H1 (cell line): ENCODE data around the gene PPM1L. TPM values are rescaled to one million over a fixed set of nuclear protein-coding genes. Genes with fewer than 3 reads are reported as not detected.

Source experiments
- CTCF ChIA-PET: fragments of 300-600 bp; sonication (Branson Sonifier 250); formaldehyde crosslinking; loops from one replicate; lab custom pipeline; 2021; ENCODE audit not compliant: partially characterized antibody; lab: Charles Lee
- POLR2A ChIA-PET: fragments of 300-600 bp; sonication (Branson Sonifier 250); formaldehyde crosslinking; loops from one replicate; lab custom pipeline; 2021; ENCODE audit warnings: inconsistent platforms; ENCODE audit not compliant: partially characterized antibody; lab: Charles Lee
- DNase-seq, 2 experiments: peaks; one replicate each; pipeline versions ENCODE4 v3.0.0 to v3.0.0-alpha.2; 2010 to 2022; ENCODE audit warnings: low spot score in 2 of 2, low read depth in 1 of 2, mixed read lengths in 1 of 2
- FAIRE-seq: peaks from 2 replicates; lab custom pipeline; 2011; peaks lifted over from hg19 to GRCh38; lab: Jason Lieb, UNC
- H2AFZ ChIP-seq: 2 replicates; pipeline ENCODE4 v1.8.1; 2012; ENCODE audit warnings: low read length, inconsistent platforms
- H2AK5ac ChIP-seq: 2 replicates; pipeline ENCODE4 v1.6.1; 2013; ENCODE audit warnings: low read depth, low read length
- H2BK120ac ChIP-seq: replicated peaks from 2 replicates; pipeline ENCODE3; 2013; ENCODE audit warnings: low read depth, low read length, inconsistent platforms
- H2BK12ac ChIP-seq: 2 replicates; pipeline ENCODE4 v1.6.1; 2013; ENCODE audit warnings: low read depth, low read length
- H2BK15ac ChIP-seq: 2 replicates; pipeline ENCODE4 v1.6.1; 2013; ENCODE audit warnings: low read length
- H2BK20ac ChIP-seq: 2 replicates; pipeline ENCODE4 v1.6.1; 2013; ENCODE audit warnings: low read length
- H2BK5ac ChIP-seq: 2 replicates; pipeline ENCODE4 v1.6.1; 2013; ENCODE audit warnings: low read depth, low read length
- H3K14ac ChIP-seq: 2 replicates; pipeline ENCODE4 v1.6.1; 2013; ENCODE audit warnings: inconsistent platforms; ENCODE audit not compliant: insufficient read length
- H3K18ac ChIP-seq: 2 replicates; pipeline ENCODE4 v1.6.1; 2013; ENCODE audit warnings: low read length; ENCODE audit errors: extremely low read depth
- H3K23ac ChIP-seq: 2 replicates; pipeline ENCODE4 v1.6.1; 2013; ENCODE audit warnings: inconsistent platforms; ENCODE audit not compliant: insufficient read length
- H3K23me2 ChIP-seq: 2 replicates; pipeline ENCODE4 v1.6.1; 2013; ENCODE audit warnings: low read depth, low read length
- H3K27ac ChIP-seq: 2 replicates; pipeline ENCODE4 v1.6.1; 2011; ENCODE audit warnings: low read depth, low read length, inconsistent platforms
- H3K27me3 ChIP-seq, 4 experiments: replicated peaks in 1 of 4; 1 replicate in 1 of 4; 2 replicates in 3 of 4; pipeline versions ENCODE4 v1.6.1 to v1.8.1; 2011 to 2013; ENCODE audit warnings: low read length in 3 of 4, mild to moderate bottlenecking in 3 of 4, inconsistent platforms in 2 of 4, mixed read lengths in 2 of 4, moderate library complexity in 1 of 4; ENCODE audit not compliant: control insufficient read depth in 3 of 4, insufficient read depth in 3 of 4; ENCODE audit errors: extremely low read depth in 1 of 4
- H3K36me3 ChIP-seq, 4 experiments: 2 replicates each; pipeline versions ENCODE4 v1.6.1 to v1.8.1; 2011 to 2013; ENCODE audit warnings: mild to moderate bottlenecking in 4 of 4, low read length in 3 of 4, moderate library complexity in 2 of 4, control low read depth in 1 of 4, inconsistent platforms in 1 of 4; ENCODE audit not compliant: insufficient read depth in 4 of 4, control insufficient read depth in 2 of 4
- H3K4ac ChIP-seq: replicated peaks from 2 replicates; pipeline ENCODE3; 2013; ENCODE audit warnings: low read length, low read depth, mixed read lengths, inconsistent platforms; ENCODE audit not compliant: insufficient read length
- H3K4me1 ChIP-seq, 4 experiments: replicated peaks in 1 of 4; 1 replicate in 1 of 4; 2 replicates in 3 of 4; pipeline versions ENCODE4 v1.6.1 to v1.8.1; 2011 to 2013; ENCODE audit warnings: low read length in 3 of 4, inconsistent platforms in 2 of 4, mixed read lengths in 1 of 4; ENCODE audit not compliant: insufficient read depth in 4 of 4, control insufficient read depth in 3 of 4
- H3K4me2 ChIP-seq, 2 experiments: 2 replicates each; pipeline versions ENCODE4 v1.6.1 to v1.8.1; 2011 to 2013; ENCODE audit warnings: low read depth in 2 of 2, low read length in 2 of 2, control low read depth in 1 of 2, inconsistent platforms in 1 of 2, mild to moderate bottlenecking in 1 of 2; ENCODE audit not compliant: insufficient read depth in 1 of 2
- H3K4me3 ChIP-seq, 4 experiments: fragments of 200-600, 300-600 bp in 1 of 4; sonication (generic), shearing (Covaris generic), sonication (Bioruptor Twin) in 1 of 4; 2 replicates each; pipeline versions ENCODE4 v1.5.1 to v1.8.1; 2011 to 2016; ENCODE audit warnings: low read length in 4 of 4, low read depth in 3 of 4, control low read depth in 2 of 4, inconsistent platforms in 2 of 4, mild to moderate bottlenecking in 2 of 4, mixed read lengths in 1 of 4, moderate library complexity in 1 of 4; ENCODE audit not compliant: insufficient read depth in 2 of 4; ENCODE audit errors: extremely low read depth in 1 of 4
- H3K56ac ChIP-seq: replicated peaks from 2 replicates; pipeline ENCODE3; 2013; ENCODE audit warnings: low read depth, mild to moderate bottlenecking, mixed read lengths, low read length, inconsistent platforms; ENCODE audit not compliant: insufficient read length
- H3K79me1 ChIP-seq: 2 replicates; pipeline ENCODE4 v1.6.1; 2013; ENCODE audit warnings: low read depth, low read length, control low read depth
- H3K79me2 ChIP-seq, 2 experiments: 2 replicates each; pipeline versions ENCODE4 v1.6.1 to v1.8.1; 2012 to 2013; ENCODE audit warnings: low read length in 2 of 2, mild to moderate bottlenecking in 2 of 2, inconsistent platforms in 1 of 2; ENCODE audit not compliant: insufficient read depth in 2 of 2, control insufficient read depth in 1 of 2
- H3K9ac ChIP-seq, 4 experiments: replicated peaks in 1 of 4; 1 replicate in 1 of 4; 2 replicates in 3 of 4; pipeline versions ENCODE4 v1.6.1 to v1.8.1; 2011 to 2013; ENCODE audit warnings: low read depth in 3 of 4, low read length in 3 of 4, control low read depth in 2 of 4, mild to moderate bottlenecking in 2 of 4, moderate library complexity in 2 of 4, inconsistent platforms in 1 of 4; ENCODE audit errors: extremely low read depth in 1 of 4
- H3K9me3 ChIP-seq, 2 experiments: 2 replicates each; pipeline versions ENCODE4 v1.6.1 to v1.8.1; 2012 to 2013; ENCODE audit warnings: mild to moderate bottlenecking in 2 of 2, moderate library complexity in 2 of 2, control low read depth in 1 of 2, inconsistent platforms in 1 of 2, low read depth in 1 of 2, low read length in 1 of 2, mixed read lengths in 1 of 2; ENCODE audit not compliant: insufficient read depth in 2 of 2
- H4K20me1 ChIP-seq, 2 experiments: replicated peaks in 1 of 2; 2 replicates each; pipeline versions ENCODE3 to v1.8.1; 2011 to 2013; ENCODE audit warnings: inconsistent platforms in 2 of 2, low read length in 2 of 2, mild to moderate bottlenecking in 1 of 2; ENCODE audit not compliant: insufficient read depth in 2 of 2, control insufficient read depth in 1 of 2
- H4K5ac ChIP-seq: 2 replicates; pipeline ENCODE4 v1.6.1; 2013; ENCODE audit warnings: low read length, low read depth, mixed read lengths, inconsistent platforms; ENCODE audit not compliant: insufficient read length
- H4K8ac ChIP-seq: 2 replicates; pipeline ENCODE4 v1.8.0; 2013; ENCODE audit warnings: mild to moderate bottlenecking, moderate library complexity, low read length, inconsistent platforms; ENCODE audit not compliant: insufficient read depth; ENCODE audit errors: extremely low read depth
- H4K91ac ChIP-seq: replicated peaks from 2 replicates; pipeline ENCODE3; 2013; ENCODE audit warnings: low read length, mixed read lengths, inconsistent platforms; ENCODE audit not compliant: insufficient read length
- BACH1 ChIP-seq: IDR thresholded peaks from 2 replicates; pipeline ENCODE4 v1.6.1; 2012; ENCODE audit warnings: low read length, improper control_type of control experiment
- BCL11A ChIP-seq, 2 experiments: IDR thresholded peaks; one replicate each; pipeline ENCODE4 v1.6.1; 2011; ENCODE audit warnings: low read depth in 2 of 2, low read length in 2 of 2, mild to moderate bottlenecking in 2 of 2
- BRCA1 ChIP-seq: IDR thresholded peaks from 2 replicates; pipeline ENCODE4 v1.6.1; 2012; ENCODE audit warnings: low read depth, low read length, improper control_type of control experiment
- CBX8 ChIP-seq: fragments of 300-800, 300-1000 bp; sonication (generic); IDR thresholded peaks from 2 replicates; pipeline ENCODE4 v1.7.1; 2016; ENCODE audit warnings: low read depth, low read length, borderline replicate concordance
- CREB1 ChIP-seq: IDR thresholded peaks from 2 replicates; pipeline ENCODE4 v1.6.1; 2012; ENCODE audit warnings: inconsistent platforms
- EGR1 ChIP-seq: IDR thresholded peaks from 2 replicates; pipeline ENCODE4 v1.6.1; 2011; ENCODE audit warnings: low read depth, low read length, borderline replicate concordance
- EZH2 ChIP-seq: fragments of 200-600 bp; sonication (generic); IDR thresholded peaks from 2 replicates; pipeline ENCODE4 v1.7.1; 2012; ENCODE audit warnings: low read depth, mild to moderate bottlenecking, moderate library complexity, low read length, inconsistent platforms; ENCODE audit not compliant: severe bottlenecking
- JUN ChIP-seq: IDR thresholded peaks from 2 replicates; pipeline ENCODE4 v1.6.1; 2011; ENCODE audit warnings: low read depth, mild to moderate bottlenecking, improper control_type of control experiment, low read length
- MAFK ChIP-seq: IDR thresholded peaks from 2 replicates; pipeline ENCODE4 v1.6.1; 2012; ENCODE audit warnings: low read depth, mild to moderate bottlenecking, improper control_type of control experiment, low read length
- MAX ChIP-seq: IDR thresholded peaks from 2 replicates; pipeline ENCODE4 v1.6.1; 2012; ENCODE audit warnings: inconsistent platforms
- POU5F1 ChIP-seq: IDR thresholded peaks from 2 replicates; pipeline ENCODE4 v1.6.1; 2011; ENCODE audit warnings: low read depth, mild to moderate bottlenecking, low read length, moderate library complexity
- SP1 ChIP-seq: IDR thresholded peaks from 2 replicates; pipeline ENCODE4 v1.6.1; 2011; ENCODE audit warnings: low read depth, low read length
- SP4 ChIP-seq: IDR thresholded peaks from 2 replicates; pipeline ENCODE4 v1.6.1; 2012; ENCODE audit warnings: low read length, inconsistent platforms
- USF2 ChIP-seq: IDR thresholded peaks from 2 replicates; pipeline ENCODE4 v1.6.1; 2011; ENCODE audit warnings: low read length, improper control_type of control experiment
- polyA plus RNA-seq, 7 experiments: library from polyadenylated mRNA; depleted of rRNA in 3 of 7; stranded (reverse) in 5 of 7; unstranded in 2 of 7; fragments of >200 nt in 5 of 7; fragments of 200-250 nt in 2 of 7; gene quantifications; 1 replicate in 5 of 7; 2 replicates in 1 of 7; 4 replicates in 1 of 7; pipeline versions ENCODE4 v1.2.1 to v1.2.3, GENCODE V29; 2011 to 2013; ENCODE audit warnings: missing spikeins in 2 of 7, mixed read lengths in 2 of 7
- total RNA-seq: library from RNA; stranded (reverse); fragmentation: NEBNext Ultra II Directional; extraction: Animal tissue kit (Norgen Biotek cat#: 25700); gene quantifications from 2 replicates; pipeline ENCODE4 v1.2.1, GENCODE V29; 2021

Gene PPM1L
- total and polyA plus RNA-seq, 2 of the 8 experiments (the other 6 are each of a cell fraction or from before 2014, with no cell fraction given): 2.8 to 18.1 TPM

GRCh38 chr3:160768031-160768430 is 12.0 kb downstream of the PPM1L start:
- no peaks in the 10 kb centered on the region for H3K36me3 ChIP-seq
- H3K14ac ChIP-seq: no peak overlapping the region
- H3K23ac ChIP-seq: no peak overlapping the region
- H3K27me3 ChIP-seq: no peaks in the 10 kb centered on the region
- no peaks in the 10 kb centered on the region for H3K4me1 ChIP-seq
- ChIA-PET POLR2A (no interaction called here), CTCF (interaction anchor here (1.2 kb wide), 1 partner anchor 40 kb away, joined by 5 read pairs; no protein-coding TSS in a partner anchor)
- H4K20me1 ChIP-seq: no peaks in the 10 kb centered on the region
- H4K5ac ChIP-seq: no peak overlapping the region
- H2BK15ac ChIP-seq: no peak overlapping the region
- no peak for DNase-seq
- H3K23me2 ChIP-seq: no peaks in the 10 kb centered on the region
- no peak overlapping the region for H3K9ac ChIP-seq
- H3K4me2 ChIP-seq: no peak overlapping the region
- no peak overlapping the region for H4K8ac ChIP-seq
- H3K79me1 ChIP-seq: no peaks in the 10 kb centered on the region; the same call in none of the 2 replicates
- no peak overlapping the region for H2AK5ac ChIP-seq
- no peak overlapping the region for H3K18ac ChIP-seq
- no peak overlapping the region for H4K91ac ChIP-seq
- no peak overlapping the region for H2AFZ ChIP-seq
- no peak overlapping the region for H2BK5ac ChIP-seq
- H2BK120ac ChIP-seq: no peak overlapping the region
- no peaks in the 10 kb centered on the region for H3K9me3 ChIP-seq
- H3K56ac ChIP-seq: no peak overlapping the region
- no peak overlapping the region for H3K4me3 ChIP-seq
- H2BK20ac ChIP-seq: no peak overlapping the region
- FAIRE-seq: no peak
- peaks cover 0 to 17% of the 10 kb centered on the region in 2 experiments; a peak in 3 of 4 replicates for H3K79me2 ChIP-seq
- H3K27ac ChIP-seq: no peak overlapping the region
- H2BK12ac ChIP-seq: no peak overlapping the region
- no peak overlapping the region for H3K4ac ChIP-seq
- TF ChIP-seq JUN: no peak
- no peak for TF ChIP-seq CREB1
- TF ChIP-seq MAFK: no peak
- TF ChIP-seq BCL11A (IDR thresholded peaks at IDR 0.05; ENCODE audit: low read depth in 2 of 2, low read length in 2 of 2): no peak
- TF ChIP-seq BRCA1: no peak
- no peak for TF ChIP-seq MAX
- no peak for TF ChIP-seq BACH1
- no peak for TF ChIP-seq EZH2
- TF ChIP-seq POU5F1: no peak
- no peak for TF ChIP-seq EGR1
- no peak for TF ChIP-seq SP4
- TF ChIP-seq USF2: no peak
- no peak for TF ChIP-seq CBX8
- TF ChIP-seq SP1: no peak
